VCaP (cell line): ENCODE measurements around the gene ELMO1.
A peak's percentile ranks its signal among the peaks of the same experiment; 100 is the strongest.

Source experiments
- H3K27ac ChIP-seq: fragments of 450-650 bp; 2 replicates; pipeline ENCODE4 v1.5.1; 2017
- CTCF ChIP-seq: fragments of 450-650 bp; conservative IDR thresholded peaks from 2 replicates; pipeline ENCODE4 v1.5.1; 2017; ENCODE audit warnings: mild to moderate bottlenecking, moderate library complexity

ELMO1 gene

DNA sequence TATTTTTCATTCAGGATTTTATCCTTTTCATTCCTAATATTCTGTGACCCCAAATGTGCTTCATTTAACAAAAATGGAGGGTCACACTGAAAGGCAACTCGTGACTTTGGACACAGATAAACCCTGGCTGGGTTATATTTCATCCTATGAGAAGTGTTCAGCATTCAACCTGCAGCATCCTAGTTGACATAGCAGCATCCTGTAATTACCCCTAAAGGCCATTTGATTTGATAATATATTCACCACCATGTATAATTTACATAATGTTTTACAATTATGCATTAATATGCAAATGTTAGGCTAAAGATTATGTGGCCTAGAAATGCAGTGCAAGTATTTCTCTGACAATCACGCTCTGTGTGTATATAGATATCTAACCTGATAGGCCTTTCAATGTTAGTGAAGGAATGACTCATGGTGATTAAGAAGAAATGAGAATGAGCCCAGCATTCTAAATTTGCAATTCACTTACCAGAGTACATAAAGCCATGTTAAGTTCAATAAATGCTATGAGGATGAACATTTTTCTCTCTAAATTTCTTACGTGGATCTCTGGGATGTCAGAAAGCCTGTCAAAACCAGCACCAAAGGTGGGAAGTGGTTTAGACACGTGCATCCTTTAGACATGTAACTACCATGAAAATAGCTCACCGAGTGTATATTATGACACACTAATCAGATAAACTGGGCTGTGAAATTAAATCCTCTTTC, 386.7 kb downstream of the ELMO1 start:
- H3K27ac ChIP-seq, result no peak overlapping the region
- no peak for TF ChIP-seq CTCF

GRCh38 chr7:37056234-37056912, 392.3 kb downstream of the ELMO1 start:
- no peak for TF ChIP-seq CTCF
- H3K27ac ChIP-seq, result no peak overlapping the region

DNA sequence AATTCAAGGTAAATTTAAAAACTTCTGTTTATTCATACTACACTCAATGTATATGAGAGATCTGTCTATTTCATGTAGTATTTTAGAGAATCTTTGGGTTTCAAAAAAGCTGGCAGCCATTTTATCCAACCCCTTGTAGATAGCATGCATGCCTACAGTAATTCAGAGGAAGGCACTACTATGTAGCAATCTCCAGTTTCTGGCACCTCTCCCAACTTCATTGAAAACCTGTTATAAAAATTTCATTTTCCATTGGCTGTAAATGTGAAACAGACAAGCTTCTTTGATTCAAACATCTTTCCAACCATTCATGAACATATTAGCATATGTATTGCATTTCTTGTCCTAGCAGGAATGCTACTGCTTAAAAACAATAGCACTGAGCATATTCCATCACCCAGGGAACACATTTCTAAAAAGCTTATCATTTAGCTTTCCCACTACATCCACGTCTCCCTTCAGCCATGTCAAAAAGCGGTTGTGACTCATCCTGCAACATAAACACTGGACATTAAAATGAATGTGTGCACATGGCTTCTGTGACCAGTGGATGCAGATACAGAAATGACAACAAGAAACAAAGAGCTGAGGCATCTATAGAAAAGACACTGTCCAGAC, 393.9 kb downstream of the ELMO1 start:
- H3K27ac ChIP-seq, result no peak overlapping the region
- TF ChIP-seq CTCF, result no peak

DNA sequence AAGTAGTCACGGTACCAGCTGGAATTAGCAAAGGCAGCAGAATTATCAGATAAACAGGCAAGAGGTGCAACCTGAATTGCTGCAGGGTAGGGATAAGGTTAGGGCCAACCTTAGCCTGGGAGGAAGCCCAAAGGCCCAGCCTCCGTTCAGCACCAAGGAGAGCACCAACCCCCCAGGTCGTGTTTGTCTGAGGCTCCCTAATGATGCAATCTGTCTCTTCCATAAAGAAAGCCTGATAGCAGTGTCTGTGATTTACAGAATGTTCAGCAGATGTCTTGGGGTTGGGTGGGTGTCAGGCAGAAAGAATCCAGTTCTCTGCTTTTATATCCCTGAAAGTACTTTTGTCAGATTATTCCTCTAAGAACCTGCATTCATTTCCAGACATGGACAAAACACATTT, 396.0 kb downstream of the ELMO1 start:
- TF ChIP-seq CTCF, result no peak
- no peak overlapping the region for H3K27ac ChIP-seq

DNA sequence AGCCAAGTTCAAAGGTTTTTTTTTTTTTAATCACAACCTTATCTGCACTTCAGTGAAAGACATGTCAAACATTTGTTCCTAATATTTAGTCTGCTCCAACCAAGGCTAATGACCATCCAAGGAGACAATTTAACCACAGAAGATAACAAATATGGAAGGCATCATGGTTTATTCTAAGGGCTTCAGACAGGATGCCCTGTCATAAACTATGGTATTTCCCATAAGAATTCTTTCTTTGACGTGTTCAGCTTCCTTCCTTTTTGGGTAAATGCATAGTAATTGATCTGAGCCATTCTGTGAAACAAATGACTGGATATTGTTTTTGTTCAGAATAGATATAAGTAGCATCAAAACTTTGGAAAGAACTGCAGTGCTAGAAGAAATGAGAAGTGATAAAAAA, 397.9 kb downstream of the ELMO1 start:
- no peak for TF ChIP-seq CTCF
- no peak overlapping the region for H3K27ac ChIP-seq

GRCh38 chr7:37048674-37049073, 400.0 kb downstream of the ELMO1 start:
- no peak for TF ChIP-seq CTCF
- H3K27ac ChIP-seq, result peak overlapping the region; percentile 85

- no peak for TF ChIP-seq CTCF
- H3K27ac ChIP-seq, result peak overlapping the region; percentile 85
Observed at GRCh38 chr7:37047260-37047659, 401.4 kb downstream of the ELMO1 start.
